Type B pancreatic cell (in vitro differentiated cells): ENCODE data around the gene SH2D5. TPM values are rescaled to one million over a fixed set of nuclear protein-coding genes. Genes with fewer than 3 reads are reported as not detected.

ENCODE experiments used
- DNase-seq: peaks from one replicate; pipeline ENCODE4 v3.0.0; 2021; ENCODE audit warnings: mixed read lengths; ENCODE audit not compliant: unreplicated experiment; ENCODE audit errors: extremely low spot score
- H3K27ac Mint-ChIP-seq: 2 replicates; pipeline ENCODE4 v1.8.0; 2021; ENCODE audit warnings: mild to moderate bottlenecking, mixed read lengths
- H3K27me3 Mint-ChIP-seq: 2 replicates; pipeline ENCODE4 v1.8.0; 2021; ENCODE audit warnings: mixed read lengths
- H3K36me3 Mint-ChIP-seq: 2 replicates; pipeline ENCODE4 v1.8.0; 2021; ENCODE audit warnings: mixed read lengths
- H3K4me1 Mint-ChIP-seq: one replicate; pipeline ENCODE4 v1.8.0; 2021; ENCODE audit warnings: mixed read lengths; ENCODE audit not compliant: unreplicated experiment
- H3K4me3 Mint-ChIP-seq: 2 replicates; pipeline ENCODE4 v1.8.0; 2021; ENCODE audit warnings: mild to moderate bottlenecking, mixed read lengths
- H3K9me3 Mint-ChIP-seq: 2 replicates; pipeline ENCODE4 v1.8.0; 2021; ENCODE audit warnings: mixed read lengths
- total RNA-seq: library from RNA; stranded (reverse); gene quantifications from 2 replicates; pipeline ENCODE4 v1.2.1, GENCODE V29; 2021; ENCODE audit warnings: low replicate concordance
- TF ChIP-seq, protein P1 (sequence below): fragments of 200-600 bp; sonication (generic); conservative IDR thresholded peaks from 2 replicates; pipeline ENCODE4 v1.5.0; 2021; ENCODE audit warnings: antibody characterized with exemption, mild to moderate bottlenecking

Gene SH2D5
- total RNA-seq, 1 donor from 2014 or later, result 1.4 TPM

DNA sequence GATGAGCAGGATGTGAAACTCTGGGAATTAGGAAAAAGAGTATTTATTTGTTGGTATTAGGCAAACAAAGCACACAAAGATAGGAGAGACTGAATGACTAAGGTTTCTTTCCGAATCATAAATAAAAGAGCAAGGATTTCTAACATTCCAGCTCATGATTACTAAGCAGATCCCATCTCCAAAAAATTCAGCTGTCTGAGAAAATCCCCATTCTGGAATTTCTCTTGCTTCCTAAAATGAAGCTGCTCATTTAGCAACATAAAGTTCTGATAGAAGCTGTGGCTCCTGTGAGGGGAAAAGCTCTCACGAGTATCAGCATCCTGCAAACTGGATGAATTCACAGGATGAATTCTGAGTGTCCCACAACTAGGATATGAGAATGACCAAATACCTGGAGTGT, 6.7 kb upstream of the SH2D5 start:
- H3K27me3 Mint-ChIP-seq, result no peaks in the 10 kb centered on the region
- H3K36me3 Mint-ChIP-seq, result peaks cover 11% of the 10 kb centered on the region
- H3K4me3 Mint-ChIP-seq, result no peak overlapping the region
- H3K9me3 Mint-ChIP-seq, result no peaks in the 10 kb centered on the region
- H3K4me1 Mint-ChIP-seq, result no peaks in the 10 kb centered on the region
- no peak overlapping the region for H3K27ac Mint-ChIP-seq
- TF ChIP-seq, protein P1, sequence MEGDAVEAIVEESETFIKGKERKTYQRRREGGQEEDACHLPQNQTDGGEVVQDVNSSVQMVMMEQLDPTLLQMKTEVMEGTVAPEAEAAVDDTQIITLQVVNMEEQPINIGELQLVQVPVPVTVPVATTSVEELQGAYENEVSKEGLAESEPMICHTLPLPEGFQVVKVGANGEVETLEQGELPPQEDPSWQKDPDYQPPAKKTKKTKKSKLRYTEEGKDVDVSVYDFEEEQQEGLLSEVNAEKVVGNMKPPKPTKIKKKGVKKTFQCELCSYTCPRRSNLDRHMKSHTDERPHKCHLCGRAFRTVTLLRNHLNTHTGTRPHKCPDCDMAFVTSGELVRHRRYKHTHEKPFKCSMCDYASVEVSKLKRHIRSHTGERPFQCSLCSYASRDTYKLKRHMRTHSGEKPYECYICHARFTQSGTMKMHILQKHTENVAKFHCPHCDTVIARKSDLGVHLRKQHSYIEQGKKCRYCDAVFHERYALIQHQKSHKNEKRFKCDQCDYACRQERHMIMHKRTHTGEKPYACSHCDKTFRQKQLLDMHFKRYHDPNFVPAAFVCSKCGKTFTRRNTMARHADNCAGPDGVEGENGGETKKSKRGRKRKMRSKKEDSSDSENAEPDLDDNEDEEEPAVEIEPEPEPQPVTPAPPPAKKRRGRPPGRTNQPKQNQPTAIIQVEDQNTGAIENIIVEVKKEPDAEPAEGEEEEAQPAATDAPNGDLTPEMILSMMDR, result no peak
- no peak for DNase-seq

DNA sequence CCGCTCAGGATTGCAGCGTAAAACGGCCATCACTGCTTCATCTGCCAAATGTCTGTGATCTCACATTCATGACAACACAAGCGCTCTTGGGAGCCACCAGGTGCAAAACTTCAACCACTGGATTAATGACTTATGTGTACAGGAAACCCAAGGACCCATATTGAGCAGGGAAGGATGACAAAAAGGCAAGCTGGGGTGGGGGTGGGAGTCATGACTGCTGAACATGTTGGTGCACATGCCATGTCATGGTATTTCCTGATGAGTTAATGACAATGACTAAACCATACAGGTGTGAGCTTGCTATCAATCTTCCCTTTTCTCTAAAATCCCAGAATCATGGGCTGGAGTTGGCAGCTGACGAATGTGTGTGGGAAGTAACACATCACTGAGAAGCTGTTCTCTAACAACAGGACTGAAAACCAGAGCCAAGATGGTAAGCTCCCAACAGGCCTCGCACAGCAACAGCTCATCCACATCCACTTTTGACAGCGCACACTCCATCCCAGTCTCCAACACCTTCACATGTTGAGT, 3.1 kb upstream of the SH2D5 start:
- no peaks in the 10 kb centered on the region for H3K36me3 Mint-ChIP-seq
- H3K4me3 Mint-ChIP-seq, result no peak overlapping the region
- peaks cover 4% of the 10 kb centered on the region for H3K4me1 Mint-ChIP-seq

DNA sequence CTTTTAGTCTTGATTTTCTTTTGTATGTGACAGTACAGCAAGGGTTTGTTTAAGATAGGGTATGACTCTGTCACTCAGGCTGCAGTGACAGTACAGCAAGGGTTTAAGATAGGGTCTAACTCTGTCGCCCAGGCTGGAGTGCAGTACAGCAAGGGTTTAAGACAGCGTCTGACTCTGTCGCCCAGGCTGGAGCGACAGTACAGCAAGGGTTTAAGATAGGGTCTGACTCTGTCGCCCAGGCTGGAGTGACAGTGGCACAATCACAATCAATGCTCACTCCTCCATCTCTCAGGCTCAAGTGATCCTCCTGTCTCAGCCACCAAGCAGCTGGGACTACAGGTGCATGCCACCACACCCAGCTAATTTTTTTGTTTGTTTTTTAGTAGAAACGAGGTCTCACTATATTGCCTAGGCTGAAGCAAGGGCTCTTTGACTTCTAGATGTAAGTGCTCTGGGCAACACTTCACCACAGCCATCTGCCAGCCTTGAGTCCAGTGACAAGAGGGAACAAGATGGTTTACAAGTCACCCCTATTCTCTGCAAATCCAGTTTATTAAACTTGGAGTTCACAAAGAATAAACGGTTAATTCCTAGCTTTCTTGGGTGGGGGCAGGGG, 965 bp upstream of the SH2D5 start:
- peaks cover 4% of the 10 kb centered on the region for H3K4me1 Mint-ChIP-seq
- H3K9me3 Mint-ChIP-seq, result no peaks in the 10 kb centered on the region
- peaks cover 48% of the 10 kb centered on the region for H3K27me3 Mint-ChIP-seq

More for the DNA sequence above, 3.1 kb upstream of the SH2D5 start:
- TF ChIP-seq, protein P1, result no peak
- DNase-seq, result peak; percentile 25
- Mint-ChIP-seq H3K27me3 (peaks cover 29% of the 10 kb centered on the region), H3K27ac (no peak overlapping the region), H3K9me3 (no peaks in the 10 kb centered on the region)

DNA sequence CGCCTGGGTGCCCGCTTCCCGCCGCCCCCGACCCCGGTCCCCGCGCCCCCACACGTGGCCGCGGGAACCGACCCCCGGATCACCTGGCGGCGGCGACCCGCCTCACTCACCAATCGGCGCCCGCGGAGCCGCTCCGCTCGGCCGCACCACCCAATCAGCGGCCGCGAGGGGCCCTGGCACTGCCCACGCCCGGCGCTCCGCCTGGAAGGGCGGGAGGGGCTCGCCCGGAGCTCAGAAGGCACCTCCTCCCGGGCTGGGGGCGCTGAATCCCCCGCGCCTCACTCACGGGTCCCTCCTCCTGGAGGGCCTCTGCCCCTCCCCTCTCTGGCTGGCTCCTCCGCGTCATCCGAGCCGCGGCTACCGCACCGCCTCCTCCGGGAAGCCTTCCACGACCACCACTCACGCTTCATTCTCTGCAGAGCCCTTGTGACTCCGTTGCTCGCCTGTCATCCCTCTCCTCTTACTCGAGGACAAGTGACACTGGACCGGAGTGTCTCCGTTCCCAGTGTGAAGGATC, 374 bp downstream of the SH2D5 start:
- Mint-ChIP-seq H3K27me3 (peaks cover 53% of the 10 kb centered on the region), H3K4me1 (peaks cover 8% of the 10 kb centered on the region)
- TF ChIP-seq, protein P1, result no peak

More for the DNA sequence above, 965 bp upstream of the SH2D5 start:
- peak; percentile 13 for DNase-seq
- H3K27ac Mint-ChIP-seq, result peak overlapping the region; percentile 79
- no peaks in the 10 kb centered on the region for H3K36me3 Mint-ChIP-seq
- H3K4me3 Mint-ChIP-seq, result peak overlapping the region; percentile 89
- TF ChIP-seq, protein P1, result no peak

DNA sequence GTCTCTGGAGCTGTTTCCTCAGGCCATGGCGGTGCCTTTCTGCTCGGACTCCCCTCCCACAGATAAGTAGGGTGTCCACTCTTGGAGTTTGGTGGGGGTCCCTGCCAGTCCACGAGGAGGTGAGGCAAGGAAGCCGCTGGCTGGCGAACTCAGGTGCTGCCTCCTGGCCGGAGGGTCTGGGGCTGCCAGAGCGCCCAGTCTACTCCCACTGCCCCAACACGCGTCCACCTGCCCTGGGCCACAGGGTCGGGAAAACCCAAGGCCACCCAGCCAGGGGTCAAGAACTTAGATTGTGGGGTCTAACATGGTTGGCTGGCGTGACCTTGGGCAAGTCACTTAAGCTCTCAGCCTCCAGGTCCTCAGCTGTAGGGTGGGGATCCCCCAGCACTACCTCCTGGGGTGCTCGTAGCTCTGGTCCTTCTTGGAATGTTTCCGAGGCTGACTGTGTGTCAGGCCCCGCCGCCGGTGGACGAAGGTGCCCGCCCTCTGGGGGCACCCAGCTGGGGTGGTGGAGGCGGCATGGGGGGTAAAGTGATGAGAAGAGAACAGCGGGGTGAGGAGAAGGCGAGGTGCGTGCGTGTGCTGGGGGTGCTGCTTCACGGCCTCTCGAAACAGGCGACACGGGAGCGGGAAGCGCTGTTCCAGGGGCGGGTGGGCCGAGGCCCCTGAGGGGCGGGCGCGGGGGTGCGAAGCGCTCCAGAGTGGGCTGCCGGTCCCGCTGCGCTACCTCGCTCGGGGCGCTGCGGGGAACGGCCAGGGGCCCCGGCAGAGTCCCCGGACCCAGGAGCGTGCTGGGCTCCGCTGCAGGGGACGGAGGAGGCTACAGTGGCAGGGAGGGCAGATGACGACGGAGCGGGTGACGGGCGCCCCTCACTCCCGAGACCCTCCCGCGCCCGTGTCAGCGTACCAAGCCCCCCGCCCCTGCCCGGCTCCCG, 1.2 kb downstream of the SH2D5 start:
- Mint-ChIP-seq H3K4me3 (peak overlapping the region; percentile 74), H3K9me3 (no peaks in the 10 kb centered on the region), H3K27me3 (peaks cover 53% of the 10 kb centered on the region), H3K4me1 (peaks cover 8% of the 10 kb centered on the region), H3K36me3 (no peaks in the 10 kb centered on the region), H3K27ac (no peak overlapping the region)
- DNase-seq, result no peak
- TF ChIP-seq, protein P1, result no peak

More for the DNA sequence above, 374 bp downstream of the SH2D5 start:
- Mint-ChIP-seq H3K27ac (peak overlapping the region; percentile 39), H3K36me3 (no peaks in the 10 kb centered on the region), H3K4me3 (peak overlapping the region; percentile 89), H3K9me3 (no peaks in the 10 kb centered on the region)
- DNase-seq, result no peak
